GM12878 (cell line): Measurements from ENCODE around the gene PAK5. TPM values are rescaled to one million over a fixed set of nuclear protein-coding genes. Genes with fewer than 3 reads are reported as not detected.

ENCODE experiments used
- ATAC-seq: fragments of 200-7000 bp; cut with Tn5 transposase; 3 replicates; pipeline ENCODE4 v1.9.1; 2020; ENCODE audit warnings: mild to moderate bottlenecking, moderate library complexity
- BruUV-seq: library from RNA; stranded (reverse); fragments of 400-500 nt; replicated peaks from 2 replicates; lab custom pipeline; 2021; lab: Mats Ljungman, UMichigan
- CTCF ChIA-PET: fragments of 300-600 bp; sonication (Branson Sonifier 250); formaldehyde crosslinking; extraction: SDS; loops from one replicate; lab custom pipeline; 2021; ENCODE audit warnings: inconsistent platforms; lab: Yijun Ruan, JAX
- POLR2A ChIA-PET: fragments of 350-600 bp; formaldehyde crosslinking; extraction: SDS; loops from one replicate; lab custom pipeline; 2021; ENCODE audit warnings: inconsistent platforms; lab: Charles Lee
- RAD21 ChIA-PET: fragments of 300-600 bp; sonication (Branson Sonifier 250); formaldehyde crosslinking; loops from one replicate; lab custom pipeline; 2023; ENCODE audit warnings: antibody characterized with exemption; ENCODE audit not compliant: unreplicated experiment; lab: Charles Lee
- SMC1A ChIA-PET: fragments of 300-600 bp; sonication (Branson Sonifier 250); formaldehyde crosslinking; loops from one replicate; lab custom pipeline; 2023; ENCODE audit not compliant: unreplicated experiment, uncharacterized antibody; lab: Charles Lee
- DNase-seq: peaks from one replicate; pipeline ENCODE4 v3.0.0-alpha.2; 2011; ENCODE audit warnings: low read depth, low spot score
- FAIRE-seq: peaks from 3 replicates; lab custom pipeline; 2011; peaks lifted over from hg19 to GRCh38; lab: Jason Lieb, UNC
- H2AFZ ChIP-seq: 2 replicates; pipeline ENCODE4 v1.6.0; 2011; ENCODE audit warnings: low read depth, low read length, control low read depth; ENCODE audit not compliant: control insufficient read depth
- H3K27ac ChIP-seq: 2 replicates; pipeline ENCODE4 v1.5.1; 2011; ENCODE audit warnings: control low read depth; ENCODE audit not compliant: control insufficient read depth, insufficient read depth
- H3K27me3 ChIP-seq, 2 experiments: replicated peaks in 1 of 2; 2 replicates each; pipeline versions ENCODE4 v1.6.0 to v1.6.1; 2011; ENCODE audit warnings: low read length in 1 of 2; ENCODE audit not compliant: control insufficient read depth in 2 of 2, insufficient read depth in 2 of 2
- H3K36me3 ChIP-seq, 2 experiments: 2 replicates each; pipeline ENCODE4 v1.5.1; 2011; ENCODE audit warnings: low read length in 1 of 2; ENCODE audit not compliant: control insufficient read depth in 2 of 2, insufficient read depth in 2 of 2
- H3K4me1 ChIP-seq: 2 replicates; pipeline ENCODE4 v1.6.1; 2011; ENCODE audit warnings: mild to moderate bottlenecking, low read length, moderate library complexity, mixed read lengths; ENCODE audit not compliant: control insufficient read depth, insufficient read depth
- H3K4me2 ChIP-seq: 2 replicates; pipeline ENCODE4 v1.6.0; 2011; ENCODE audit warnings: control low read depth; ENCODE audit not compliant: control insufficient read depth, insufficient read depth
- H3K4me3 ChIP-seq: fragments of 200-600 bp; sonication (generic); 2 replicates; pipeline ENCODE4 v1.5.1; 2016
- H3K79me2 ChIP-seq: 2 replicates; pipeline ENCODE4 v1.6.0; 2011; ENCODE audit warnings: low read length; ENCODE audit not compliant: control insufficient read depth, insufficient read depth
- H3K9ac ChIP-seq: 2 replicates; pipeline ENCODE4 v1.8.0; 2011; ENCODE audit warnings: low read length, control low read depth, mixed read lengths; ENCODE audit not compliant: control insufficient read depth, insufficient read depth
- H3K9me3 ChIP-seq: replicated peaks from 3 replicates; pipeline ENCODE4 v1.5.1; 2011; ENCODE audit warnings: mild to moderate bottlenecking, low read length; ENCODE audit not compliant: control insufficient read depth, insufficient read depth
- H4K20me1 ChIP-seq: 2 replicates; pipeline ENCODE4 v1.6.0; 2011; ENCODE audit not compliant: control insufficient read depth, insufficient read depth
- BCL3 ChIP-seq: IDR thresholded peaks from 2 replicates; pipeline ENCODE4 v1.6.1; 2011; ENCODE audit warnings: borderline replicate concordance, low read depth, mild to moderate bottlenecking, moderate library complexity, low read length; ENCODE audit not compliant: insufficient read depth, poor library complexity, severe bottlenecking
- HDAC2 ChIP-seq: fragments of 200-600 bp; sonication (generic); IDR thresholded peaks from 2 replicates; pipeline ENCODE4 v1.6.1; 2017
- JUNB ChIP-seq: IDR thresholded peaks from 2 replicates; pipeline ENCODE4 v1.6.1; 2016; ENCODE audit warnings: antibody characterized with exemption, mild to moderate bottlenecking
- SMAD5 ChIP-seq: IDR thresholded peaks from 2 replicates; pipeline ENCODE4 v1.6.1; 2016; ENCODE audit warnings: antibody characterized with exemption, low read depth
- ZBTB11 ChIP-seq: fragments of 450-650 bp; formaldehyde crosslinking; IDR thresholded peaks from 2 replicates; pipeline ENCODE4 v1.5.0; 2022; ENCODE audit warnings: mild to moderate bottlenecking, missing genetic modification characterization
- WGBS: methylation state at CpG from one replicate; pipeline ENCODE4 v1.1.6; 2016; ENCODE audit warnings: low lambda C conversion rate; ENCODE audit not compliant: insufficient replicate concordance, insufficient coverage; ENCODE audit errors: missing lambda C conversion rate; 5-methylcytosine and 5-hydroxymethylcytosine counted together
- in situ Hi-C: fragments of 300-500 bp; cut with MboI; formaldehyde crosslinking; loops from 9 replicates; pipeline ENCODE4 v1.14.3; 2018; ENCODE audit warnings: mixed read lengths
- intact Hi-C: fragments of 100-400 bp; cut with micrococcal nuclease; formaldehyde crosslinking; loops from one replicate; pipeline ENCODE4 v1.14.2; 2022; ENCODE audit not compliant: unreplicated experiment
- polyA plus RNA-seq, 11 experiments: library from polyadenylated mRNA; depleted of rRNA in 4 of 11; unstranded in 6 of 11; stranded (reverse) in 5 of 11; fragments of >200 nt; fragmentation: Nextera tagmentation in 4 of 11; fragmentation: Illumina TruSeq in 1 of 11; extraction: Ambion mirVana in 4 of 11; extraction: Trizol in 1 of 11; gene quantifications; 1 replicate in 1 of 11; 2 replicates in 10 of 11; pipeline versions ENCODE4 v1.2.1 to v1.2.3, GENCODE V29; 2011 to 2016; ENCODE audit warnings: inconsistent platforms in 2 of 11, missing spikeins in 2 of 11, low read depth in 1 of 11
- total RNA-seq, 4 experiments: library from RNA; depleted of rRNA in 3 of 4; stranded (reverse); fragments of >200 nt in 3 of 4; fragmentation: Illumina TruSeq in 1 of 4; extraction: Trizol in 1 of 4; gene quantifications; 2 replicates each; pipeline versions ENCODE4 v1.2.1 to v1.2.3, GENCODE V29; 2013 to 2021
- TF ChIP-seq, protein P1 (sequence below): fragments of 450-650 bp; IDR thresholded peaks from 2 replicates; pipeline ENCODE4 v1.6.1; 2017; ENCODE audit warnings: antibody characterized with exemption, mild to moderate bottlenecking, moderate library complexity
- TF ChIP-seq, protein P2 (sequence below): IDR thresholded peaks from 2 replicates; pipeline ENCODE4 v1.6.1; 2011; ENCODE audit warnings: borderline replicate concordance, low read depth, mild to moderate bottlenecking, moderate library complexity, mixed read lengths, low read length; ENCODE audit not compliant: insufficient read depth; ENCODE audit errors: extremely low read length

PAK5 gene
- total and polyA plus RNA-seq, 10 of the 15 experiments (the other 5 are each of a cell fraction or from before 2014, with no cell fraction given), result not detected

DNA sequence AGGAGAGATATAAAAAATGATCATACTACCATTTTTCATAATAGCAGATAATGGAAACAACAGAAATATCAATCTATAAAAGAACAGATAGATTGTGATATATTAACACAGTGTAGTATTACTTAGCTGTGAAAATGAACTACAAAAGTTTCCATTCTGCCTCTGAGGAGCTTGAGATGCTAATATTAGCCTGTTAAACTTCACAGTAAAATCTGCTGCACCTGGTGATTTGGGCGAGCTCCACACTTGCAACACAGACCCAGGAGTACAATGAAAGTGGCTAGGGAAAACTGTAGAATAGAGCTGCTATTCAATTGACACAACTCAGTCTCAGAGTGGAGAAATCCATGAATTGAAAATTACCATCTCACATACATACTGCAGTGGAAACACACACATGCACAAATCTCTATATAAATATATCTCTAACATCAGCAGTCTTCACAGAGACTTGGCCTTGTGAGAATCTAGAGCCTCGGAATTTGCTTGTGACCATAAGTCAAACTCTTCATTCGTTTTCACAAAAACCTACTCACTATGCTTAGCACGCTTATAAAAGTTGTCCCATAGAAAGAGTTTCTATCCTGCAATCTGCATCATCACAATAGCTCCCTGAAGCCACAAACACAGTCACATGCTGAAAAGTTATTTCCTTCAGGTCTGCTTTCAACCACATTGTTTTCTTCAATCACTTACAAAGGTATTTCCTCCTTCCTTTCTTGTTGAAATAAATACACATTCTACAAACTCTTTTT is 133.0 kb downstream of the PAK5 start:
- ChIA-PET RAD21 (no interaction called here), SMC1A (interaction anchor here (0.7 kb wide), 1 partner anchor 238 kb away, joined by 3 read pairs; no protein-coding TSS in a partner anchor), POLR2A (interaction anchor here (0.7 kb wide), 1 partner anchor 51 kb away, joined by 4 read pairs; no protein-coding TSS in a partner anchor), CTCF (no interaction called here)
- Histone ChIP-seq H3K9me3 (no peaks in the 10 kb centered on the region), H3K27ac (no peak overlapping the region), H3K4me2 (no peak overlapping the region), H3K36me3 (no peaks in the 10 kb centered on the region), H3K4me1 (no peaks in the 10 kb centered on the region), H3K4me3 (no peak overlapping the region), H3K27me3 (no peaks in the 10 kb centered on the region), H3K79me2 (no peaks in the 10 kb centered on the region), H2AFZ (no peak overlapping the region), H4K20me1 (no peaks in the 10 kb centered on the region), H3K9ac (no peak overlapping the region)
- BruUV-seq, result no TSS peak
- ATAC-seq (no peak), FAIRE-seq (no peak), DNase-seq (no peak)
- intact Hi-C loops (no loop called here), in situ Hi-C loops (no loop called here)
- WGBS, result 0% methylated on average over 4 of the region's 4 CpGs
- no peak for TF ChIP-seq HDAC2
- TF ChIP-seq, protein P1, sequence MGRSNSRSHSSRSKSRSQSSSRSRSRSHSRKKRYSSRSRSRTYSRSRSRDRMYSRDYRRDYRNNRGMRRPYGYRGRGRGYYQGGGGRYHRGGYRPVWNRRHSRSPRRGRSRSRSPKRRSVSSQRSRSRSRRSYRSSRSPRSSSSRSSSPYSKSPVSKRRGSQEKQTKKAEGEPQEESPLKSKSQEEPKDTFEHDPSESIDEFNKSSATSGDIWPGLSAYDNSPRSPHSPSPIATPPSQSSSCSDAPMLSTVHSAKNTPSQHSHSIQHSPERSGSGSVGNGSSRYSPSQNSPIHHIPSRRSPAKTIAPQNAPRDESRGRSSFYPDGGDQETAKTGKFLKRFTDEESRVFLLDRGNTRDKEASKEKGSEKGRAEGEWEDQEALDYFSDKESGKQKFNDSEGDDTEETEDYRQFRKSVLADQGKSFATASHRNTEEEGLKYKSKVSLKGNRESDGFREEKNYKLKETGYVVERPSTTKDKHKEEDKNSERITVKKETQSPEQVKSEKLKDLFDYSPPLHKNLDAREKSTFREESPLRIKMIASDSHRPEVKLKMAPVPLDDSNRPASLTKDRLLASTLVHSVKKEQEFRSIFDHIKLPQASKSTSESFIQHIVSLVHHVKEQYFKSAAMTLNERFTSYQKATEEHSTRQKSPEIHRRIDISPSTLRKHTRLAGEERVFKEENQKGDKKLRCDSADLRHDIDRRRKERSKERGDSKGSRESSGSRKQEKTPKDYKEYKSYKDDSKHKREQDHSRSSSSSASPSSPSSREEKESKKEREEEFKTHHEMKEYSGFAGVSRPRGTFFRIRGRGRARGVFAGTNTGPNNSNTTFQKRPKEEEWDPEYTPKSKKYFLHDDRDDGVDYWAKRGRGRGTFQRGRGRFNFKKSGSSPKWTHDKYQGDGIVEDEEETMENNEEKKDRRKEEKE, result no peak

- ChIA-PET CTCF (no interaction called here), RAD21 (no interaction called here), POLR2A (no interaction called here), SMC1A (interaction anchor here (0.6 to 1.6 kb wide), 2 partner anchors 11 to 42 kb away, joined by 3 to 4 read pairs; no protein-coding TSS in a partner anchor)
- Histone ChIP-seq H3K27me3 (no peaks in the 10 kb centered on the region), H3K27ac (no peak overlapping the region), H2AFZ (no peak overlapping the region), H3K9ac (no peak overlapping the region), H4K20me1 (no peaks in the 10 kb centered on the region), H3K4me3 (no peak overlapping the region), H3K36me3 (no peaks in the 10 kb centered on the region), H3K9me3 (no peaks in the 10 kb centered on the region), H3K4me2 (no peak overlapping the region), H3K4me1 (no peaks in the 10 kb centered on the region), H3K79me2 (no peaks in the 10 kb centered on the region)
- ATAC-seq (no peak), FAIRE-seq (no peak), DNase-seq (no peak)
- BruUV-seq, result no TSS peak
- intact Hi-C loops (no loop called here), in situ Hi-C loops (no loop called here)
- no peak for TF ChIP-seq ZBTB11
- TF ChIP-seq JUNB, result no peak
- TF ChIP-seq SMAD5, result no peak
- TF ChIP-seq, protein P2, sequence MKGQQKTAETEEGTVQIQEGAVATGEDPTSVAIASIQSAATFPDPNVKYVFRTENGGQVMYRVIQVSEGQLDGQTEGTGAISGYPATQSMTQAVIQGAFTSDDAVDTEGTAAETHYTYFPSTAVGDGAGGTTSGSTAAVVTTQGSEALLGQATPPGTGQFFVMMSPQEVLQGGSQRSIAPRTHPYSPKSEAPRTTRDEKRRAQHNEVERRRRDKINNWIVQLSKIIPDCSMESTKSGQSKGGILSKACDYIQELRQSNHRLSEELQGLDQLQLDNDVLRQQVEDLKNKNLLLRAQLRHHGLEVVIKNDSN, result no peak
- no peak for TF ChIP-seq BCL3
Observed at GRCh38 chr20:9699181-9699580, 139.7 kb downstream of the PAK5 start.
